ENCODE data around the gene RERE.
"Not testable (repeated sequence)": the region's sequence is repeated elsewhere in the genome, so short reads cannot be mapped to it uniquely, and the experiment has no call there.

The RERE gene

GRCh38 chr1:8841395-8841794, 24.0 kb upstream of the RERE start:
- no peak for DNase-seq

- no peak for DNase-seq
Observed at GRCh38 chr1:8839990-8840389, 22.6 kb upstream of the RERE start.

- no peak for DNase-seq
Observed at GRCh38 chr1:8835941-8836643, 18.7 kb upstream of the RERE start.

GRCh38 chr1:8831340-8831739, 13.9 kb upstream of the RERE start:
- DNase-seq = no peak

GRCh38 chr1:8830732-8831131, 13.3 kb upstream of the RERE start:
- DNase-seq = not testable (repeated sequence)

GRCh38 chr1:8825985-8826481, 8.6 kb upstream of the RERE start:
- DNase-seq = no peak

GRCh38 chr1:8823295-8823664, 5.8 kb upstream of the RERE start:
- no peak for DNase-seq

GRCh38 chr1:8822373-8823294, 5.2 kb upstream of the RERE start:
- DNase-seq = peak; percentile 86

- no peak for DNase-seq
Observed at GRCh38 chr1:8821084-8821483, 3.6 kb upstream of the RERE start.

- DNase-seq = not testable (repeated sequence)
Observed at GRCh38 chr1:8818789-8819188, 1.3 kb upstream of the RERE start.

GRCh38 chr1:8818325-8818775, 910 bp upstream of the RERE start:
- DNase-seq = peak; percentile 22

- DNase-seq = no peak
Observed at GRCh38 chr1:8816831-8817411, 519 bp downstream of the RERE start.

- no peak for DNase-seq
Observed at GRCh38 chr1:8816264-8816663, 1.2 kb downstream of the RERE start.

GRCh38 chr1:8815582-8816151, 1.8 kb downstream of the RERE start:
- DNase-seq = peak; percentile 10

GRCh38 chr1:8814865-8815264, 2.6 kb downstream of the RERE start:
- DNase-seq = no peak

- no peak for DNase-seq
Observed at GRCh38 chr1:8813991-8814390, 3.4 kb downstream of the RERE start.

GRCh38 chr1:8813016-8813763, 4.2 kb downstream of the RERE start:
- DNase-seq = no peak

- DNase-seq = no peak
Observed at GRCh38 chr1:8812081-8812480, 5.4 kb downstream of the RERE start.

- no peak for DNase-seq
Observed at GRCh38 chr1:8810987-8811386, 6.5 kb downstream of the RERE start.

- no peak for DNase-seq
Observed at GRCh38 chr1:8809342-8809736, 8.1 kb downstream of the RERE start.

GRCh38 chr1:8807004-8807403, 10.4 kb downstream of the RERE start:
- no peak for DNase-seq

GRCh38 chr1:8800416-8800815, 17.0 kb downstream of the RERE start:
- no peak for DNase-seq

- DNase-seq = no peak
Observed at GRCh38 chr1:8797216-8797615, 20.2 kb downstream of the RERE start.

All from DMS79 (cell line).